Esophagus muscularis mucosa (tissue), 3 donors: ENCODE data around the gene CORO2B.

Source experiments
- CTCF ChIP-seq, 3 experiments: fragments of 200-600 bp in 2 of 3; fragments of 450-650 bp in 1 of 3; sonication (generic) in 2 of 3; IDR thresholded peaks; one replicate each; pipeline ENCODE4 v1.5.1; 2017 to 2019; ENCODE audit warnings: antibody characterized with exemption in 3 of 3, mild to moderate bottlenecking in 2 of 3, moderate library complexity in 1 of 3
- POLR2A ChIP-seq: fragments of 450-650 bp; IDR thresholded peaks from one replicate; pipeline ENCODE4 v1.6.1; 2017; ENCODE audit warnings: antibody characterized with exemption, moderate library complexity, mild to moderate bottlenecking, low read depth
- POLR2AphosphoS5 ChIP-seq, 2 donors: sonication (generic); formaldehyde crosslinking; IDR thresholded peaks; one replicate each; pipeline ENCODE4 v1.6.1; 2017; ENCODE audit warnings: antibody characterized with exemption in 2 of 2

GRCh38 chr15:68719051-68719450, 140.3 kb downstream of the CORO2B start:
- TF ChIP-seq POLR2A = no peak
- TF ChIP-seq POLR2AphosphoS5 (IDR thresholded peaks at IDR 0.05) = no peak
- no peak for TF ChIP-seq CTCF (IDR thresholded peaks at IDR 0.05)
